ENCODE results near the gene LCN10. TPM values are rescaled to one million over a fixed set of nuclear protein-coding genes. Genes with fewer than 3 reads are reported as not detected.

The LCN10 gene
- total RNA-seq, 1 donor from 2014 or later: 0.51 TPM

- Mint-ChIP-seq H3K27ac (no peak overlapping the region), H3K36me3 (no peaks in the 10 kb centered on the region), H3K9me3 (no peaks in the 10 kb centered on the region), H3K4me3 (no peak overlapping the region), H3K4me1 (peaks cover 3% of the 10 kb centered on the region), H3K27me3 (ENCODE audit: low read depth) (no peaks in the 10 kb centered on the region)
- DNase-seq (ENCODE audit: low spot score in 2 of 2, unreplicated experiment in 2 of 2): no peak
- TF ChIP-seq CTCF (IDR thresholded peaks at IDR 0.05; ENCODE audit: unreplicated experiment): no peak
These were observed 49.6 kb downstream of the LCN10 start for GRCh38 chr9:136693135-136693489.

GRCh38 chr9:136692185-136693134 lies 50.3 kb downstream of the LCN10 start:
- no peak for TF ChIP-seq CTCF (IDR thresholded peaks at IDR 0.05; ENCODE audit: unreplicated experiment)
- no peak overlapping the region for H3K4me3 Mint-ChIP-seq
- no peak overlapping the region for H3K27ac Mint-ChIP-seq
- no peaks in the 10 kb centered on the region for H3K9me3 Mint-ChIP-seq
- DNase-seq (ENCODE audit: low spot score in 2 of 2, unreplicated experiment in 2 of 2): no peak
- no peaks in the 10 kb centered on the region for H3K27me3 Mint-ChIP-seq (ENCODE audit: low read depth)
- H3K4me1 Mint-ChIP-seq: peaks cover 2% of the 10 kb centered on the region
- H3K36me3 Mint-ChIP-seq: no peaks in the 10 kb centered on the region

- Mint-ChIP-seq H3K27ac (no peak overlapping the region), H3K4me1 (no peaks in the 10 kb centered on the region), H3K36me3 (no peaks in the 10 kb centered on the region), H3K4me3 (no peak overlapping the region), H3K9me3 (no peaks in the 10 kb centered on the region), H3K27me3 (ENCODE audit: low read depth) (no peaks in the 10 kb centered on the region)
- TF ChIP-seq CTCF (IDR thresholded peaks at IDR 0.05; ENCODE audit: unreplicated experiment): no peak
- DNase-seq (ENCODE audit: low spot score in 2 of 2, unreplicated experiment in 2 of 2): no peak
These were observed 51.2 kb downstream of the LCN10 start for GRCh38 chr9:136691316-136692184.

GRCh38 chr9:136690806-136691261 lies 51.9 kb downstream of the LCN10 start:
- TF ChIP-seq CTCF (IDR thresholded peaks at IDR 0.05; ENCODE audit: unreplicated experiment): no peak
- Mint-ChIP-seq H3K4me1 (peaks cover 5% of the 10 kb centered on the region), H3K4me3 (no peak overlapping the region), H3K27me3 (ENCODE audit: low read depth) (no peaks in the 10 kb centered on the region), H3K36me3 (no peaks in the 10 kb centered on the region), H3K27ac (no peak overlapping the region), H3K9me3 (no peaks in the 10 kb centered on the region)
- no peak for DNase-seq (ENCODE audit: low spot score in 2 of 2, unreplicated experiment in 2 of 2)

GRCh38 chr9:136690104-136690805 lies 52.5 kb downstream of the LCN10 start:
- Mint-ChIP-seq H3K9me3 (no peaks in the 10 kb centered on the region), H3K4me3 (no peak overlapping the region), H3K27ac (no peak overlapping the region), H3K4me1 (peaks cover 7% of the 10 kb centered on the region), H3K27me3 (ENCODE audit: low read depth) (no peaks in the 10 kb centered on the region), H3K36me3 (no peaks in the 10 kb centered on the region)
- no peak for DNase-seq (ENCODE audit: low spot score in 2 of 2, unreplicated experiment in 2 of 2)
- no peak for TF ChIP-seq CTCF (IDR thresholded peaks at IDR 0.05; ENCODE audit: unreplicated experiment)

Data from mesothelial cell of epicardium (in vitro differentiated cells).